HCT116 (cell line): Measurements from ENCODE around the gene RASA4.
"Not testable (repeated sequence)": the region's sequence is repeated elsewhere in the genome, so short reads cannot be mapped to it uniquely, and the experiment has no call there.

Experiments used
- ELF1 ChIP-seq: IDR thresholded peaks from 2 replicates; pipeline ENCODE4 v1.6.1; 2012; ENCODE audit warnings: low read depth, borderline replicate concordance
- POLR2AphosphoS5 ChIP-seq: IDR thresholded peaks from 2 replicates; pipeline ENCODE4 v1.6.1; 2011; ENCODE audit warnings: mild to moderate bottlenecking, low read depth, low read length, moderate library complexity
- RAD21 ChIP-seq: IDR thresholded peaks from 2 replicates; pipeline ENCODE4 v1.6.1; 2012; ENCODE audit warnings: low read depth, mild to moderate bottlenecking
- SP1 ChIP-seq: IDR thresholded peaks from 2 replicates; pipeline ENCODE4 v1.6.1; 2012; ENCODE audit warnings: low read depth
- ZBTB33 ChIP-seq: IDR thresholded peaks from 2 replicates; pipeline ENCODE4 v1.6.1; 2011; ENCODE audit warnings: mild to moderate bottlenecking, low read length, moderate library complexity; ENCODE audit not compliant: insufficient replicate concordance; ENCODE audit errors: extremely low read depth
- TF ChIP-seq, protein P1 (sequence below), 3 experiments: fragments of 200-600 bp in 1 of 3; sonication (generic) in 1 of 3; IDR thresholded peaks in 2 of 3; conservative IDR thresholded peaks in 1 of 3; 2 replicates each; pipeline ENCODE4 v1.5.1; 2012 to 2017; ENCODE audit warnings: low read depth in 2 of 3, low read length in 2 of 3, antibody characterized with exemption in 1 of 3, borderline replicate concordance in 1 of 3, control low read depth in 1 of 3, mild to moderate bottlenecking in 1 of 3, mixed read lengths in 1 of 3, mixed run types in 1 of 3, moderate library complexity in 1 of 3; ENCODE audit not compliant: insufficient read depth in 1 of 3
- TF ChIP-seq, protein P2 (sequence below): IDR thresholded peaks from 2 replicates; pipeline ENCODE4 v1.6.1; 2012; ENCODE audit warnings: low read depth

- TF ChIP-seq, protein P1, sequence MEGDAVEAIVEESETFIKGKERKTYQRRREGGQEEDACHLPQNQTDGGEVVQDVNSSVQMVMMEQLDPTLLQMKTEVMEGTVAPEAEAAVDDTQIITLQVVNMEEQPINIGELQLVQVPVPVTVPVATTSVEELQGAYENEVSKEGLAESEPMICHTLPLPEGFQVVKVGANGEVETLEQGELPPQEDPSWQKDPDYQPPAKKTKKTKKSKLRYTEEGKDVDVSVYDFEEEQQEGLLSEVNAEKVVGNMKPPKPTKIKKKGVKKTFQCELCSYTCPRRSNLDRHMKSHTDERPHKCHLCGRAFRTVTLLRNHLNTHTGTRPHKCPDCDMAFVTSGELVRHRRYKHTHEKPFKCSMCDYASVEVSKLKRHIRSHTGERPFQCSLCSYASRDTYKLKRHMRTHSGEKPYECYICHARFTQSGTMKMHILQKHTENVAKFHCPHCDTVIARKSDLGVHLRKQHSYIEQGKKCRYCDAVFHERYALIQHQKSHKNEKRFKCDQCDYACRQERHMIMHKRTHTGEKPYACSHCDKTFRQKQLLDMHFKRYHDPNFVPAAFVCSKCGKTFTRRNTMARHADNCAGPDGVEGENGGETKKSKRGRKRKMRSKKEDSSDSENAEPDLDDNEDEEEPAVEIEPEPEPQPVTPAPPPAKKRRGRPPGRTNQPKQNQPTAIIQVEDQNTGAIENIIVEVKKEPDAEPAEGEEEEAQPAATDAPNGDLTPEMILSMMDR (IDR thresholded peaks at IDR 0.05 in 2 of 3, conservative IDR thresholded peaks at IDR 0.05 in 1 of 3; ENCODE audit: borderline replicate concordance in 1 of 3, insufficient read depth in 1 of 3, low read depth in 2 of 3, low read length in 2 of 3): not testable (repeated sequence)
- not testable (repeated sequence) for TF ChIP-seq SP1, ELF1, RAD21, POLR2AphosphoS5, ZBTB33
- TF ChIP-seq, protein P2, sequence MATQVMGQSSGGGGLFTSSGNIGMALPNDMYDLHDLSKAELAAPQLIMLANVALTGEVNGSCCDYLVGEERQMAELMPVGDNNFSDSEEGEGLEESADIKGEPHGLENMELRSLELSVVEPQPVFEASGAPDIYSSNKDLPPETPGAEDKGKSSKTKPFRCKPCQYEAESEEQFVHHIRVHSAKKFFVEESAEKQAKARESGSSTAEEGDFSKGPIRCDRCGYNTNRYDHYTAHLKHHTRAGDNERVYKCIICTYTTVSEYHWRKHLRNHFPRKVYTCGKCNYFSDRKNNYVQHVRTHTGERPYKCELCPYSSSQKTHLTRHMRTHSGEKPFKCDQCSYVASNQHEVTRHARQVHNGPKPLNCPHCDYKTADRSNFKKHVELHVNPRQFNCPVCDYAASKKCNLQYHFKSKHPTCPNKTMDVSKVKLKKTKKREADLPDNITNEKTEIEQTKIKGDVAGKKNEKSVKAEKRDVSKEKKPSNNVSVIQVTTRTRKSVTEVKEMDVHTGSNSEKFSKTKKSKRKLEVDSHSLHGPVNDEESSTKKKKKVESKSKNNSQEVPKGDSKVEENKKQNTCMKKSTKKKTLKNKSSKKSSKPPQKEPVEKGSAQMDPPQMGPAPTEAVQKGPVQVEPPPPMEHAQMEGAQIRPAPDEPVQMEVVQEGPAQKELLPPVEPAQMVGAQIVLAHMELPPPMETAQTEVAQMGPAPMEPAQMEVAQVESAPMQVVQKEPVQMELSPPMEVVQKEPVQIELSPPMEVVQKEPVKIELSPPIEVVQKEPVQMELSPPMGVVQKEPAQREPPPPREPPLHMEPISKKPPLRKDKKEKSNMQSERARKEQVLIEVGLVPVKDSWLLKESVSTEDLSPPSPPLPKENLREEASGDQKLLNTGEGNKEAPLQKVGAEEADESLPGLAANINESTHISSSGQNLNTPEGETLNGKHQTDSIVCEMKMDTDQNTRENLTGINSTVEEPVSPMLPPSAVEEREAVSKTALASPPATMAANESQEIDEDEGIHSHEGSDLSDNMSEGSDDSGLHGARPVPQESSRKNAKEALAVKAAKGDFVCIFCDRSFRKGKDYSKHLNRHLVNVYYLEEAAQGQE: not testable (repeated sequence)
These were observed 39.0 kb downstream of the RASA4 start for GRCh38 chr7:102577315-102578240.
